ENCODE measurements around the gene PRB4. TPM values are rescaled to one million over a fixed set of nuclear protein-coding genes. Genes with fewer than 3 reads are reported as not detected.
"Not testable (repeated sequence)": the region's sequence is repeated elsewhere in the genome, so short reads cannot be mapped to it uniquely, and the experiment has no call there.

PRB4 gene
- total RNA-seq, result not detected in 2 replicates

DNA sequence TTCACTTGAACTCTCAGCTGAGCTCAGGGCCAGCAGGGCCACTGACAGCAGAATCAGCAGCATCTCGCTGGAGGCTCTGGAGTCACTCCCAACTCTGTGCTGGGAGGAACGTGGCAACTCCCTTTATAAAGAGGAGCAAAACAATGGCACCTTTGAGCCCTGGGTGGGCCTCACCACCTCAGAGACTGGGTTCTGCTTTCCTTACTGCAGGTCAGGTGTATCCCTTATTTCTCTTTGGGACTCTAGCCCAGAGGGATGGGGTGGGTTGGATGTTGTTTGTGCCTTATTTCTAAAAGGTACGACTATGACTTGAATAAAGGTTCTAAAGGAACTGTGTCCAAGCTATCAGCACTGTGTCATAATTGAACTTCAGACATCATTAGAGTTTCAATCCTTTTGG lies at the start of gene PRB4:
Gene PRB4, minus strand, starts transcription at position 101 of the 400 bp plus-strand sequence. Its CDS starts 38 bp downstream, at position 63.
- Histone ChIP-seq H3K36me3 (ENCODE audit: control insufficient read depth, insufficient read depth, low read length) (no peaks in the 10 kb centered on the region), H3K4me3 (ENCODE audit: low read depth, low read length) (no peak within 1 kb of the TSS), H3K27me3 (ENCODE audit: control insufficient read depth, insufficient read depth, low read length) (no peaks in the 10 kb centered on the region)
- no peak for DNase-seq (ENCODE audit: low read depth)
- TF ChIP-seq, protein P1, sequence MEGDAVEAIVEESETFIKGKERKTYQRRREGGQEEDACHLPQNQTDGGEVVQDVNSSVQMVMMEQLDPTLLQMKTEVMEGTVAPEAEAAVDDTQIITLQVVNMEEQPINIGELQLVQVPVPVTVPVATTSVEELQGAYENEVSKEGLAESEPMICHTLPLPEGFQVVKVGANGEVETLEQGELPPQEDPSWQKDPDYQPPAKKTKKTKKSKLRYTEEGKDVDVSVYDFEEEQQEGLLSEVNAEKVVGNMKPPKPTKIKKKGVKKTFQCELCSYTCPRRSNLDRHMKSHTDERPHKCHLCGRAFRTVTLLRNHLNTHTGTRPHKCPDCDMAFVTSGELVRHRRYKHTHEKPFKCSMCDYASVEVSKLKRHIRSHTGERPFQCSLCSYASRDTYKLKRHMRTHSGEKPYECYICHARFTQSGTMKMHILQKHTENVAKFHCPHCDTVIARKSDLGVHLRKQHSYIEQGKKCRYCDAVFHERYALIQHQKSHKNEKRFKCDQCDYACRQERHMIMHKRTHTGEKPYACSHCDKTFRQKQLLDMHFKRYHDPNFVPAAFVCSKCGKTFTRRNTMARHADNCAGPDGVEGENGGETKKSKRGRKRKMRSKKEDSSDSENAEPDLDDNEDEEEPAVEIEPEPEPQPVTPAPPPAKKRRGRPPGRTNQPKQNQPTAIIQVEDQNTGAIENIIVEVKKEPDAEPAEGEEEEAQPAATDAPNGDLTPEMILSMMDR (IDR thresholded peaks at IDR 0.05; ENCODE audit: insufficient read depth, low read length, severe bottlenecking), result no peak
- FAIRE-seq, result no peak

DNA sequence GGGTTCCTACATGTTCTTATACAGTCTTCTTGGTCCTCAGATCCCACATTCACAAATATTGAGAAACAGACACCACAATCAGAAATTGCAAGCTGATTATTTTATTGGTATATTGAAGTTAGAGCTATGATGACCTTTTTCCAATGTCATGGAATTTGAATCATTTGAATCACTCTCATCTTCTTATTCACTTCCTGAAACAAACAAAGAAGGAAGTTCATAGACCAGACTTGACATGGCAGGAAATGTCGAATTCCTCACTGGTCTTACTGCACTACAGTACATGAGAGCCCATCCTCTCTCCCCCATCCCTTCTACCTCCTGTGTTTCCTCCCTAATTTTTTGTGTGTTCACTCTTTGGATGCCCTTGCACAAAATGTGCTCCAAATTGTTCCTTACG lies 41.5 kb upstream of the PRB4 start:
- not testable (repeated sequence) for H3K27me3 ChIP-seq (ENCODE audit: control insufficient read depth, insufficient read depth, low read length); H3K36me3 ChIP-seq (ENCODE audit: control insufficient read depth, insufficient read depth, low read length); FAIRE-seq; H3K4me3 ChIP-seq (ENCODE audit: low read depth, low read length)
- peak; percentile 29 for DNase-seq (ENCODE audit: low read depth)

DNA sequence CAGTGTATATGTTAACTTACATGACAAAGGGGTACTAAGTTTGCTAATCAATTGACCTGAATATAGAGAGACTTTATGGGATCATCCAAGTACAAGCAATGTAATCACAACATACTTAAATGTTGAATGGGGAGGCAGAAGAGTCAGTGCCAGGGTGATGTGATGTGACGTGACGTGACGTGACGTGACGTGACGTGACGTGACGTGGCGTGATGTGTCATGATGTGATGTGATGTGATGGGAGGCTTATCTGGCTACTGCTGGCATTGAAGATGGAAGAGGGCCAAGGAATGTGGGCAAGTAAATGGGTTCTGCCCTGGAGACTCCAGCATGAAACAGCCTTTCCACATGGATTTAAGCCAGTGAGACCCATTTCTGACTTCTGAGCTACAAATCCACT lies 38.2 kb upstream of the PRB4 start:
- FAIRE-seq, result peak; percentile 93

DNA sequence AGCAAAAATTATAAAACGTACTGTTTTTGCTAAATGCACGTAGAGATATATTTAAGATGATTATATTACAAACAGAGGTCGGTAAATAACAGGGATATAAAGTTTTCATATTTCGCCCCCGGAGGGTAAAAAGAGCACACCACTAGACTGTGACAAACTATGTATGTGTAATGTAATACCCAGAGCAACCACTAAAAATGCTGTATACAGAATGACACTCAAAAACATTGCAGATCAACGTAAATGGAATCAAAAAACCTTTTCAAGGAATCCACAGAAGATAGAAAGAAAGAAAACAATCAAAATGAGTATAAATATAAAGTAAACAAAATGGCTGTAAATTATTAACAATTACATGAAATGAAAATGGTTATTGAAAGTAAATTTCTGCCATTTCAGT lies 37.6 kb upstream of the PRB4 start:
- TF ChIP-seq, protein P1 (IDR thresholded peaks at IDR 0.05; ENCODE audit: insufficient read depth, low read length, severe bottlenecking), result peak; percentile 12
- no peaks in the 10 kb centered on the region for H3K36me3 ChIP-seq (ENCODE audit: control insufficient read depth, insufficient read depth, low read length)
- H3K4me3 ChIP-seq (ENCODE audit: low read depth, low read length), result no peak overlapping the region
- FAIRE-seq (no peak), DNase-seq (ENCODE audit: low read depth) (no peak)
- H3K27me3 ChIP-seq (ENCODE audit: control insufficient read depth, insufficient read depth, low read length), result no peaks in the 10 kb centered on the region

More for the DNA sequence above, 38.2 kb upstream of the PRB4 start:
- Histone ChIP-seq H3K36me3 (ENCODE audit: control insufficient read depth, insufficient read depth, low read length) (no peaks in the 10 kb centered on the region), H3K27me3 (ENCODE audit: control insufficient read depth, insufficient read depth, low read length) (no peaks in the 10 kb centered on the region), H3K4me3 (ENCODE audit: low read depth, low read length) (no peak overlapping the region)
- DNase-seq (ENCODE audit: low read depth), result no peak
- TF ChIP-seq, protein P1 (IDR thresholded peaks at IDR 0.05; ENCODE audit: insufficient read depth, low read length, severe bottlenecking), result no peak

DNA sequence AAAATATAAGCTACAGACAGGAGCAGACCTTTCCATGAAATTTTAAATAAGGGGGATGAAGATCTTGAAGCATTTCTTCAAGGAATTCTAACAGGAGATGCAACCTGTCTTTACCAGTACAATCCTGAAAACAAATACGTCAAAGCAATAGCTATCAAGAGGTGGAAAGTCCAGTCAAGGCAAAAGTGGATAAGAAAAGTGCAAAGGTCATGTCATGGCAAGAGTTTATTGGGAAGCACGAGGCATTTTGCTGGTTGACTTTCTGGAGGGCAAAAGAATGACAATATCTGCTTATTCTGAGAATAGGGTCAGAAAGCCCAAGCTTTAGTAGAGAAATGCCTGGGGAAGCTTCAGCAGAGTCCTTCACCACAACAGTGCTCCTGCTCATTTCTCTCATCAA lies 34.3 kb upstream of the PRB4 start:
- no peak overlapping the region for H3K4me3 ChIP-seq (ENCODE audit: low read depth, low read length)
- FAIRE-seq, result no peak
- DNase-seq (ENCODE audit: low read depth), result no peak
- TF ChIP-seq, protein P1 (IDR thresholded peaks at IDR 0.05; ENCODE audit: insufficient read depth, low read length, severe bottlenecking), result no peak
- H3K36me3 ChIP-seq (ENCODE audit: control insufficient read depth, insufficient read depth, low read length), result no peaks in the 10 kb centered on the region
- H3K27me3 ChIP-seq (ENCODE audit: control insufficient read depth, insufficient read depth, low read length), result no peaks in the 10 kb centered on the region

DNA sequence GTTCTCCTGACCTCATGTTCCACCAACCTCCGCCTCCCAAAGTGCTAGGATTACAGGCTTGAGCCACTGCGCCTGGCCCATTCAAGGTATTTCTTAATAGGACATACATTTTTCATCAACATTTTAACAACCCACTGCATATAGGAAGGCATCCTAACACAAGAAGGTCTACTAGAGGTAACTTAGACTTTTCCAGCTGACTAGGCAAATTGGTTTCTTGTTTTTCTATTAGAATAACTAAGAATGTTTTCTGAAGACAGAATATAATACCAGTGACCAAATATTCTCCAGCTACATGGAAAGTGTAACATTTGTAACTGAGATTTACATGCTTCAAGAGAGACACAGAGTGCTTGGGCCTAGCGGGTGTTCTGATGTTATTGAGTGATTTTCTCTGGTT lies 14.2 kb upstream of the PRB4 start:
- TF ChIP-seq, protein P1 (IDR thresholded peaks at IDR 0.05; ENCODE audit: insufficient read depth, low read length, severe bottlenecking), result no peak
- FAIRE-seq, result no peak
- DNase-seq (ENCODE audit: low read depth), result no peak
- Histone ChIP-seq H3K36me3 (ENCODE audit: control insufficient read depth, insufficient read depth, low read length) (no peaks in the 10 kb centered on the region), H3K27me3 (ENCODE audit: control insufficient read depth, insufficient read depth, low read length) (no peaks in the 10 kb centered on the region), H3K4me3 (ENCODE audit: low read depth, low read length) (no peak overlapping the region)
